ENCODE measurements around the gene BNIP1.

- TF ChIP-seq CTCF (IDR thresholded peaks at IDR 0.05), result no peak
- TF ChIP-seq POLR2A (IDR thresholded peaks at IDR 0.05), result no peak
- no peak for TF ChIP-seq POLR2AphosphoS5 (IDR thresholded peaks at IDR 0.05)
- no peak for TF ChIP-seq EP300 (IDR thresholded peaks at IDR 0.05)
These were observed 67.0 kb downstream of the BNIP1 start for GRCh38 chr5:173211284-173211683.
